Activated gamma-delta T cell treated with anti-CD3 and anti-CD28 coated beads, Interleukin-2, amount 50 U/mL, for 16 hours (primary cell): Measurements from ENCODE around the gene HAUS2.

Source experiments
- DNase-seq: peaks from one replicate; pipeline ENCODE4 v3.0.0-alpha.2; 2020; ENCODE audit warnings: low read depth

HAUS2 gene

GRCh38 chr15:42608752-42609488, 60.3 kb downstream of the HAUS2 start:
- no peak for DNase-seq

GRCh38 chr15:42611532-42611931, 62.9 kb downstream of the HAUS2 start:
- no peak for DNase-seq

GRCh38 chr15:42612367-42612912, 63.8 kb downstream of the HAUS2 start:
- DNase-seq, result no peak

- DNase-seq, result no peak
These were observed 67.5 kb downstream of the HAUS2 start for GRCh38 chr15:42616107-42616506.
